Naive thymus-derived CD4-positive, alpha-beta T cell (primary cell): Measurements from ENCODE around the gene CLN5. TPM values are rescaled to one million over a fixed set of nuclear protein-coding genes. Genes with fewer than 3 reads are reported as not detected.

Experiments
- ATAC-seq: fragments of 150-1000 bp; cut with Tn5 transposase; 2 replicates; pipeline ENCODE4 v1.10.0; 2021; ENCODE audit warnings: mild to moderate bottlenecking, moderate library complexity
- CTCF ChIA-PET: fragments of 350-600 bp; sonication (Branson Sonifier 250); formaldehyde crosslinking; loops from one replicate; lab custom pipeline; 2021; ENCODE audit warnings: antibody characterized with exemption; lab: Charles Lee
- POLR2A ChIA-PET: fragments of 350-600 bp; sonication (Branson Sonifier 250); formaldehyde crosslinking; loops from one replicate; lab custom pipeline; 2021; ENCODE audit warnings: antibody characterized with exemption, inconsistent platforms; lab: Charles Lee
- DNase-seq, 9 donors: peaks; one replicate each; pipeline versions ENCODE4 v3.0.0 to v3.0.0-alpha.2; 2020 to 2022; ENCODE audit warnings: mixed read lengths in 1 of 9
- H3K27ac ChIP-seq: one replicate; pipeline ENCODE4 v1.7.0; 2013; ENCODE audit warnings: mild to moderate bottlenecking, low read depth, low read length, moderate library complexity
- H3K27me3 ChIP-seq, 2 donors: one replicate each; pipeline ENCODE4 v1.7.0; 2013; ENCODE audit warnings: low read length in 2 of 2, mild to moderate bottlenecking in 2 of 2, moderate library complexity in 2 of 2; ENCODE audit not compliant: control insufficient read depth in 2 of 2, insufficient read depth in 2 of 2
- H3K36me3 ChIP-seq, 3 experiments: 1 replicate in 2 of 3; 2 replicates in 1 of 3; pipeline ENCODE4 v1.7.0; 2013; ENCODE audit warnings: low read length in 3 of 3, mild to moderate bottlenecking in 3 of 3, moderate library complexity in 1 of 3; ENCODE audit not compliant: insufficient read depth in 3 of 3, control insufficient read depth in 2 of 3
- H3K4me1 ChIP-seq, 2 donors: one replicate each; pipeline ENCODE4 v1.7.0; 2013; ENCODE audit warnings: low read length in 2 of 2, mild to moderate bottlenecking in 2 of 2, moderate library complexity in 1 of 2; ENCODE audit not compliant: control insufficient read depth in 2 of 2, insufficient read depth in 2 of 2
- H3K4me3 ChIP-seq: 2 replicates; pipeline ENCODE4 v1.7.0; 2013; ENCODE audit warnings: mild to moderate bottlenecking, low read length
- H3K9me3 ChIP-seq, 3 experiments: 1 replicate in 2 of 3; 2 replicates in 1 of 3; pipeline ENCODE4 v1.7.0; 2013; ENCODE audit warnings: low read length in 3 of 3; ENCODE audit not compliant: control insufficient read depth in 2 of 3
- H3K27ac Mint-ChIP-seq, 9 donors: one replicate each; pipeline ENCODE4 v1.8.0; 2020 to 2022; ENCODE audit warnings: mixed read lengths in 9 of 9, mild to moderate bottlenecking in 8 of 9, moderate library complexity in 5 of 9, inconsistent platforms in 2 of 9
- H3K27me3 Mint-ChIP-seq, 5 donors: one replicate each; pipeline ENCODE4 v1.8.0; 2021 to 2022; ENCODE audit warnings: mixed read lengths in 5 of 5, mild to moderate bottlenecking in 1 of 5
- H3K36me3 Mint-ChIP-seq, 5 donors: one replicate each; pipeline ENCODE4 v1.8.0; 2020 to 2022; ENCODE audit warnings: mixed read lengths in 5 of 5, mild to moderate bottlenecking in 3 of 5, inconsistent platforms in 1 of 5
- H3K4me1 Mint-ChIP-seq, 7 donors: one replicate each; pipeline ENCODE4 v1.8.0; 2020 to 2022; ENCODE audit warnings: mixed read lengths in 7 of 7, mild to moderate bottlenecking in 3 of 7, inconsistent platforms in 1 of 7
- H3K4me3 Mint-ChIP-seq, 10 donors: one replicate each; pipeline ENCODE4 v1.8.0; 2020 to 2022; ENCODE audit warnings: mild to moderate bottlenecking in 10 of 10, mixed read lengths in 10 of 10, moderate library complexity in 6 of 10, inconsistent platforms in 2 of 10
- H3K9me3 Mint-ChIP-seq, 11 donors: one replicate each; pipeline ENCODE4 v1.8.0; 2020 to 2022; ENCODE audit warnings: mixed read lengths in 11 of 11, mild to moderate bottlenecking in 4 of 11, inconsistent platforms in 1 of 11, moderate library complexity in 1 of 11
- intact Hi-C, 2 donors: fragments of 100-400 bp; cut with micrococcal nuclease; formaldehyde crosslinking; loops; one replicate each; pipeline ENCODE4 v1.15.1; 2023
- polyA plus RNA-seq, 2 donors: library from polyadenylated mRNA; unstranded; fragments of 300-500 nt; fragmentation: Illumina TruSeq; gene quantifications; one replicate each; pipeline ENCODE4 v1.2.3, GENCODE V29; 2021
- total RNA-seq, 6 experiments: library from RNA in 5 of 6; stranded (reverse) in 5 of 6; gene quantifications; 1 replicate in 5 of 6; 2 replicates in 1 of 6; pipeline ENCODE4 v1.2.3 and lab custom pipeline; 2021 to 2026

The CLN5 gene
- total and polyA plus RNA-seq, 7 experiments from 2014 or later: 18.9 to 45.3 (median 27.7) TPM

GRCh38 chr13:77016251-77016812 is 24.5 kb downstream of the CLN5 start:
- Histone ChIP-seq H3K4me3 (no peak overlapping the region), H3K27me3 (no peaks in the 10 kb centered on the region), H3K4me1 (peaks cover 15 to 18% of the 10 kb centered on the region in 2 donors), H3K9me3 (no peaks in the 10 kb centered on the region), H3K27ac (no peak overlapping the region), H3K36me3 (peaks cover 6 to 59% (median 42%) of the 10 kb centered on the region in 3 experiments)
- ChIA-PET POLR2A (interaction anchor here (0.6 to 1.7 kb wide), 6 partner anchors 10 to 111 kb away, joined by 3 to 18 read pairs (median 4); partner anchors contain the start of genes CLN5 and FBXL3), CTCF (interaction anchor here (0.6 to 1.6 kb wide), 4 partner anchors 9 to 39 kb away, joined by 3 to 5 read pairs (median 4); no protein-coding TSS in a partner anchor)
- no peaks in the 10 kb centered on the region for H3K27me3 Mint-ChIP-seq
- intact Hi-C loops: loop anchor here in 1 of 2 donors (1.0 kb wide), 1 partner anchor 23 kb away; no protein-coding TSS in a partner anchor
- H3K9me3 Mint-ChIP-seq: no peaks in the 10 kb centered on the region
- peaks cover 26 to 86% (median 67%) of the 10 kb centered on the region in 7 donors for H3K4me1 Mint-ChIP-seq
- H3K27ac Mint-ChIP-seq: peak overlapping the region in 3 of 9 donors; percentile 52 to 62 (median 55)
- peaks cover 7 to 45% (median 37%) of the 10 kb centered on the region in 5 donors for H3K36me3 Mint-ChIP-seq
- peak overlapping the region in 1 of 10 donors; percentile 51 for H3K4me3 Mint-ChIP-seq
- DNase-seq: no peak
- no peak for ATAC-seq

GRCh38 chr13:77016888-77017623 is 25.2 kb downstream of the CLN5 start:
- peaks cover 30 to 93% (median 75%) of the 10 kb centered on the region in 7 donors for H3K4me1 Mint-ChIP-seq
- ATAC-seq (no peak), DNase-seq (no peak)
- peak overlapping the region in 3 of 10 donors; percentile 25 to 66 (median 51) for H3K4me3 Mint-ChIP-seq
- ChIA-PET CTCF (interaction anchor here (0.7 to 1.6 kb wide), 3 partner anchors 8 to 39 kb away, joined by 3 to 5 read pairs (median 4); no protein-coding TSS in a partner anchor), POLR2A (interaction anchor here (0.6 to 1.7 kb wide), 6 partner anchors 9 to 160 kb away, joined by 3 to 18 read pairs (median 4); partner anchors contain the start of genes CLN5 and FBXL3)
- H3K9me3 Mint-ChIP-seq: no peaks in the 10 kb centered on the region
- no peak overlapping the region for H3K4me3 ChIP-seq
- H3K4me1 ChIP-seq: peaks cover 21 to 25% of the 10 kb centered on the region in 2 donors
- peaks cover 7 to 45% (median 33%) of the 10 kb centered on the region in 5 donors for H3K36me3 Mint-ChIP-seq
- intact Hi-C loops: loop anchor here (1.0 kb wide), 2 partner anchors 8 to 22 kb away; no protein-coding TSS in a partner anchor
- peak overlapping the region; percentile 3 for H3K27ac ChIP-seq
- no peaks in the 10 kb centered on the region for H3K27me3 ChIP-seq
- no peaks in the 10 kb centered on the region for H3K27me3 Mint-ChIP-seq
- peaks cover 6 to 55% (median 35%) of the 10 kb centered on the region in 3 experiments for H3K36me3 ChIP-seq
- peak overlapping the region in 6 of 9 donors; percentile 3 to 66 (median 35) for H3K27ac Mint-ChIP-seq
- no peaks in the 10 kb centered on the region for H3K9me3 ChIP-seq

- H3K27ac Mint-ChIP-seq: peak overlapping the region in 1 of 9 donors; percentile 18
Measured at GRCh38 chr13:77019756-77020155, 27.9 kb downstream of the CLN5 start.

DNA sequence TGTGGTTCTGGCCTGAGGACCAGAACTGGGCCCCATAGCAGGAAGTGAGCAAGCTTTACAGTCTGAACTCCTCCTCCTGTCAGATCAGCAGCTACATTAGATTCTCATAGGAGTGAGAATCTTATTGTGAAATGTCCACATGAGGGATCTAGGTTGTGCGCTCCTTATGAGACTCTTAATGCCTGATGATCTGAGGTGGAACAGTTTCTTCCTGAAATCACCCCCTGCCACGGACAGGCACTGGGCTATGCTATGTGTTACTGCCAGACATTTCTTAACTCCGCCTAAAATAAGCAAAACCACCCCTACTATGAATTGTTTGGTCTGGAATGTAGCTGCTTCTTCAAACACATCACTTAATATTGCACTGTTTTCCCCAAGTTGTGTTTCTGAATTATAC is 30.5 kb downstream of the CLN5 start:
- Histone ChIP-seq H3K36me3 (peaks cover 0 to 10% (median 8%) of the 10 kb centered on the region in 3 experiments), H3K27ac (peak overlapping the region; percentile 27), H3K9me3 (no peaks in the 10 kb centered on the region), H3K4me3 (no peak overlapping the region), H3K27me3 (no peaks in the 10 kb centered on the region), H3K4me1 (peaks cover 51 to 52% of the 10 kb centered on the region in 2 donors)
- peak overlapping the region in 9 of 10 donors; percentile 47 to 100 (median 80) for H3K4me3 Mint-ChIP-seq
- ATAC-seq: no peak
- no peak for DNase-seq
- peaks cover 0 to 16% (median 10%) of the 10 kb centered on the region in 5 donors for H3K36me3 Mint-ChIP-seq
- POLR2A ChIA-PET: interaction anchor here (1.0 to 7.2 kb wide), 3 partner anchors 8 to 29 kb away, joined by 3 to 170 read pairs (median 6); partner anchors contain the start of gene CLN5
- no peaks in the 10 kb centered on the region for H3K27me3 Mint-ChIP-seq
- intact Hi-C loops: loop anchor here (1.0 to 10.0 kb wide), 3 partner anchors 10 to 1478 kb away; partner anchors contain the start of gene UCHL3 (in 1 of the 2)
- CTCF ChIA-PET: interaction anchor here (1.5 kb wide), 1 partner anchor 20 kb away, joined by 3 read pairs; no protein-coding TSS in a partner anchor
- peaks cover 46 to 93% (median 73%) of the 10 kb centered on the region in 7 donors for H3K4me1 Mint-ChIP-seq
- peak overlapping the region in 5 of 9 donors; percentile 52 to 79 (median 62) for H3K27ac Mint-ChIP-seq
- H3K9me3 Mint-ChIP-seq: peaks cover 0 to 2% (median 0%) of the 10 kb centered on the region in 11 donors

More at GRCh38 chr13:77019756-77020155, 27.9 kb downstream of the CLN5 start:
- peaks cover 0 to 28% (median 21%) of the 10 kb centered on the region in 3 experiments for H3K36me3 ChIP-seq
- peaks cover 39 to 49% of the 10 kb centered on the region in 2 donors for H3K4me1 ChIP-seq
- ChIA-PET POLR2A (no interaction called here), CTCF (no interaction called here)
- intact Hi-C loops: loop anchor here (1.0 to 10.0 kb wide), 3 partner anchors 8 to 1475 kb away; partner anchors contain the start of genes FBXL3 (in 1 of the 2) and UCHL3 (in 1 of the 2)
- no peaks in the 10 kb centered on the region for H3K9me3 ChIP-seq
- Mint-ChIP-seq H3K9me3 (no peaks in the 10 kb centered on the region), H3K27me3 (no peaks in the 10 kb centered on the region), H3K36me3 (peaks cover 0 to 32% (median 19%) of the 10 kb centered on the region in 5 donors), H3K4me3 (peak overlapping the region in 2 of 10 donors; percentile 27 to 77), H3K4me1 (peaks cover 38 to 99% (median 81%) of the 10 kb centered on the region in 7 donors)
- DNase-seq: no peak
- no peak overlapping the region for H3K4me3 ChIP-seq
- ATAC-seq: no peak
- H3K27ac ChIP-seq: no peak overlapping the region
- no peaks in the 10 kb centered on the region for H3K27me3 ChIP-seq

- peaks cover 0 to 2% (median 0%) of the 10 kb centered on the region in 11 donors for H3K9me3 Mint-ChIP-seq
- ATAC-seq (peak; percentile 76), DNase-seq (peak; percentile 61 to 84 (median 79))
- POLR2A ChIA-PET: interaction anchor here (0.6 to 7.2 kb wide), 22 partner anchors 8 to 1265 kb away, joined by 3 to 170 read pairs (median 4); partner anchors contain the start of genes CLN5, KCTD12 and MYCBP2
- intact Hi-C loops: loop anchor here (1.0 to 10.0 kb wide), 6 partner anchors 24 to 1482 kb away; partner anchors contain the start of gene UCHL3 (in 1 of the 2)
- CTCF ChIA-PET: interaction anchor here (0.9 to 1.8 kb wide), 3 partner anchors 10 to 34 kb away, joined by 3 to 7 read pairs (median 3); partner anchors contain the start of gene CLN5
- peaks cover 36 to 67% (median 58%) of the 10 kb centered on the region in 7 donors for H3K4me1 Mint-ChIP-seq
- H3K4me3 Mint-ChIP-seq: peak overlapping the region; percentile 93 to 100 (median 96)
- H3K9me3 ChIP-seq: no peaks in the 10 kb centered on the region
- peak overlapping the region; percentile 100 for H3K27ac ChIP-seq
- H3K27me3 Mint-ChIP-seq: peaks cover 0 to 6% (median 3%) of the 10 kb centered on the region in 5 donors
- H3K4me3 ChIP-seq: peak overlapping the region; percentile 87
- peak overlapping the region; percentile 92 to 97 (median 94) for H3K27ac Mint-ChIP-seq
- H3K4me1 ChIP-seq: peaks cover 36 to 41% of the 10 kb centered on the region in 2 donors
- H3K27me3 ChIP-seq: no peaks in the 10 kb centered on the region
- H3K36me3 ChIP-seq: peaks cover 0 to 3% (median 0%) of the 10 kb centered on the region in 3 experiments
- H3K36me3 Mint-ChIP-seq: peaks cover 0 to 15% (median 6%) of the 10 kb centered on the region in 5 donors
Measured at GRCh38 chr13:77026255-77026860, 34.5 kb downstream of the CLN5 start.
